ENCODE data around the gene ERG. TPM values are rescaled to one million over a fixed set of nuclear protein-coding genes. Genes with fewer than 3 reads are reported as not detected.

The ERG gene
- total and polyA plus RNA-seq, 2 of the 13 experiments (the other 11 are each of a cell fraction or from before 2014, with no cell fraction given), result not detected

DNA sequence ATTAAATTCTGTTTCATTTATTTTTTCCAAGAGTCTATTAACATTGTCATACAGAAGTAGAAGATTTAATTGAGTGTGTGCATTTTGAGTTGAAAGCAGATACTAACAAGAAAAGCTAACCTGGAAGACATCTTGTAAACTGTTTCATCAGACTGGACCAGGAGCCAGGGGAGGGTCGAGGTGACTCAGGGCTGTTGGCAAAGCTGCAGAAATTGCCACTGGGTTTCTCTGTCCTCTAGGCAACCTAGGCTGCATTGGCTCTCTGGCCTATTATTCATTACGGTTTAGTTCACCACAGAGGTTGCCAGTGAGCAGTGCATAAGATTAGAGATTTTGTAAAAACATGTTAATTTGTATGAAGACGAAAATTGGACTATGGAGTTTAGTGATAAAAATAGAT lies 27.5 kb downstream of the ERG start:
- in situ Hi-C loops (cut with HindIII; ENCODE audit: extremely low pct_ligation_motif_present, low pct_unique_long_range_greater_than_20kb) (no loop called here), intact Hi-C loops (cut with micrococcal nuclease; ENCODE audit: unreplicated experiment) (no loop called here)
- Histone ChIP-seq H3K4me3 (replicated peaks in 1 of 3; ENCODE audit: insufficient read depth in 1 of 3, low read depth in 2 of 3, low read length in 3 of 3) (no peak overlapping the region), H3K4me2 (ENCODE audit: low read depth, low read length) (no peak overlapping the region), H3K27me3 (ENCODE audit: control insufficient read depth in 1 of 2, insufficient read depth in 2 of 2, low read length in 2 of 2) (no peaks in the 10 kb centered on the region), H4K20me1 (ENCODE audit: insufficient read depth, low read length) (no peaks in the 10 kb centered on the region), H2AFZ (ENCODE audit: low read length) (no peak overlapping the region), H3K36me3 (replicated peaks in 1 of 2; ENCODE audit: control insufficient read depth in 1 of 2, insufficient read depth in 2 of 2, low read length in 2 of 2) (no peaks in the 10 kb centered on the region), H3K4me1 (ENCODE audit: insufficient read depth, low read length) (peaks cover 32% of the 10 kb centered on the region), H3K9me3 (ENCODE audit: low read length) (peaks cover 7% of the 10 kb centered on the region; the same call in 1 of the 2 replicates), H3K9ac (ENCODE audit: insufficient read depth, low read depth, low read length) (no peak overlapping the region), H3K27ac (ENCODE audit: extremely low read length, insufficient read depth, low read length) (no peak overlapping the region), H3K79me2 (ENCODE audit: insufficient read depth, low read length) (no peaks in the 10 kb centered on the region)
- ATAC-seq (no peak), DNase-seq (ENCODE audit: low spot score) (no peak), FAIRE-seq (no peak)
- ChIA-PET POLR2A (no interaction called here), CTCF (ENCODE audit: low intra/inter-chr PET ratio, low total read pairs) (no interaction called here)
- 48% methylated on average over 3 of the region's 3 CpGs for WGBS (ENCODE audit: low lambda C conversion rate)
- no TSS peak for BruUV-seq (replicated peaks)
- no peak for TF ChIP-seq ZNF460 (CRISPR knock-in tag; IDR thresholded peaks at IDR 0.05; ENCODE audit: borderline replicate concordance)
- TF ChIP-seq, protein P1, sequence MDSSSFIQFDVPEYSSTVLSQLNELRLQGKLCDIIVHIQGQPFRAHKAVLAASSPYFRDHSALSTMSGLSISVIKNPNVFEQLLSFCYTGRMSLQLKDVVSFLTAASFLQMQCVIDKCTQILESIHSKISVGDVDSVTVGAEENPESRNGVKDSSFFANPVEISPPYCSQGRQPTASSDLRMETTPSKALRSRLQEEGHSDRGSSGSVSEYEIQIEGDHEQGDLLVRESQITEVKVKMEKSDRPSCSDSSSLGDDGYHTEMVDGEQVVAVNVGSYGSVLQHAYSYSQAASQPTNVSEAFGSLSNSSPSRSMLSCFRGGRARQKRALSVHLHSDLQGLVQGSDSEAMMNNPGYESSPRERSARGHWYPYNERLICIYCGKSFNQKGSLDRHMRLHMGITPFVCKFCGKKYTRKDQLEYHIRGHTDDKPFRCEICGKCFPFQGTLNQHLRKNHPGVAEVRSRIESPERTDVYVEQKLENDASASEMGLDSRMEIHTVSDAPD (CRISPR knock-in tag; IDR thresholded peaks at IDR 0.05), result no peak
- no peak for TF ChIP-seq ARNTL (CRISPR knock-in tag; IDR thresholded peaks at IDR 0.05)
- no peak for TF ChIP-seq CREM (IDR thresholded peaks at IDR 0.05)
- no peak for TF ChIP-seq CREM (CRISPR knock-in tag; IDR thresholded peaks at IDR 0.05)
- no peak for TF ChIP-seq SCMH1 (CRISPR knock-in tag; IDR thresholded peaks at IDR 0.05; ENCODE audit: borderline replicate concordance)

DNA sequence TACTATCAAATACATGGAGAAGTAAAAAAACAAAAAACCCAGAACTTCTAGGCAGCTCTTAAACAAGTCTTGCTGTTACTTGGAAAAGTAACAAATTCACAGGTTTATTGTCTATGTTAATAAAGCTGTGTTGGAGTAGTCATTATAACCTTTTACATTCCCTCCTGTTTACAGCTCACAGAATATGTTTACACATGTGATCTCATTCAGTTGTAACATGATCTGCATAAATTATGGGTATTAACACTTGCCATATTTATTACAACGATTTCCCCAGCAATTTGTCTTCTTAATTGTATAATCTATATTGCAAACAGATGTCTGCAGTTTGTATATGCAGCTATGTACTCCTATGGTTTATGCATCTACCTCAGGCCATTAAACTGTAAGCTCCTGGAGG lies 28.6 kb downstream of the ERG start:
- Histone ChIP-seq H3K4me2 (ENCODE audit: low read depth, low read length) (no peak overlapping the region), H2AFZ (ENCODE audit: low read length) (no peak overlapping the region), H4K20me1 (ENCODE audit: insufficient read depth, low read length) (no peaks in the 10 kb centered on the region), H3K4me3 (replicated peaks in 1 of 3; ENCODE audit: insufficient read depth in 1 of 3, low read depth in 2 of 3, low read length in 3 of 3) (no peak overlapping the region), H3K9me3 (ENCODE audit: low read length) (peaks cover 7% of the 10 kb centered on the region; the same call in 1 of the 2 replicates), H3K4me1 (ENCODE audit: insufficient read depth, low read length) (peaks cover 32% of the 10 kb centered on the region), H3K27me3 (ENCODE audit: control insufficient read depth in 1 of 2, insufficient read depth in 2 of 2, low read length in 2 of 2) (no peaks in the 10 kb centered on the region), H3K27ac (ENCODE audit: extremely low read length, insufficient read depth, low read length) (no peak overlapping the region), H3K79me2 (ENCODE audit: insufficient read depth, low read length) (no peaks in the 10 kb centered on the region), H3K36me3 (replicated peaks in 1 of 2; ENCODE audit: control insufficient read depth in 1 of 2, insufficient read depth in 2 of 2, low read length in 2 of 2) (no peaks in the 10 kb centered on the region), H3K9ac (ENCODE audit: insufficient read depth, low read depth, low read length) (no peak overlapping the region)
- no peak for TF ChIP-seq ZNF367 (CRISPR knock-in tag; IDR thresholded peaks at IDR 0.05; ENCODE audit: borderline replicate concordance)
- TF ChIP-seq, protein P2, sequence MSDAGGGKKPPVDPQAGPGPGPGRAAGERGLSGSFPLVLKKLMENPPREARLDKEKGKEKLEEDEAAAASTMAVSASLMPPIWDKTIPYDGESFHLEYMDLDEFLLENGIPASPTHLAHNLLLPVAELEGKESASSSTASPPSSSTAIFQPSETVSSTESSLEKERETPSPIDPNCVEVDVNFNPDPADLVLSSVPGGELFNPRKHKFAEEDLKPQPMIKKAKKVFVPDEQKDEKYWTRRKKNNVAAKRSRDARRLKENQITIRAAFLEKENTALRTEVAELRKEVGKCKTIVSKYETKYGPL (CRISPR knock-in tag; IDR thresholded peaks at IDR 0.05), result no peak
- TF ChIP-seq, protein P3, sequence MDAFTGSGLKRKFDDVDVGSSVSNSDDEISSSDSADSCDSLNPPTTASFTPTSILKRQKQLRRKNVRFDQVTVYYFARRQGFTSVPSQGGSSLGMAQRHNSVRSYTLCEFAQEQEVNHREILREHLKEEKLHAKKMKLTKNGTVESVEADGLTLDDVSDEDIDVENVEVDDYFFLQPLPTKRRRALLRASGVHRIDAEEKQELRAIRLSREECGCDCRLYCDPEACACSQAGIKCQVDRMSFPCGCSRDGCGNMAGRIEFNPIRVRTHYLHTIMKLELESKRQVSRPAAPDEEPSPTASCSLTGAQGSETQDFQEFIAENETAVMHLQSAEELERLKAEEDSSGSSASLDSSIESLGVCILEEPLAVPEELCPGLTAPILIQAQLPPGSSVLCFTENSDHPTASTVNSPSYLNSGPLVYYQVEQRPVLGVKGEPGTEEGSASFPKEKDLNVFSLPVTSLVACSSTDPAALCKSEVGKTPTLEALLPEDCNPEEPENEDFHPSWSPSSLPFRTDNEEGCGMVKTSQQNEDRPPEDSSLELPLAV (CRISPR knock-in tag; conservative IDR thresholded peaks at IDR 0.05; ENCODE audit: low read depth), result no peak
- TF ChIP-seq, protein P4, sequence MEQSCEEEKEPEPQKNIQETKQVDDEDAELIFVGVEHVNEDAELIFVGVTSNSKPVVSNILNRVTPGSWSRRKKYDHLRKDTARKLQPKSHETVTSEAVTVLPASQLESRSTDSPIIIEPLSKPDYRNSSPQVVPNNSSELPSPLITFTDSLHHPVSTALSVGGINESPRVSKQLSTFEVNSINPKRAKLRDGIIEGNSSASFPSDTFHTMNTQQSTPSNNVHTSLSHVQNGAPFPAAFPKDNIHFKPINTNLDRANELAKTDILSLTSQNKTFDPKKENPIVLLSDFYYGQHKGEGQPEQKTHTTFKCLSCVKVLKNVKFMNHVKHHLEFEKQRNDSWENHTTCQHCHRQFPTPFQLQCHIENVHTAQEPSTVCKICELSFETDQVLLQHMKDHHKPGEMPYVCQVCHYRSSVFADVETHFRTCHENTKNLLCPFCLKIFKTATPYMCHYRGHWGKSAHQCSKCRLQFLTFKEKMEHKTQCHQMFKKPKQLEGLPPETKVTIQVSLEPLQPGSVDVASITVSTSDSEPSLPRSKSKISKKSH (CRISPR knock-in tag; IDR thresholded peaks at IDR 0.05; ENCODE audit: borderline replicate concordance), result no peak
- POLR2A ChIA-PET, result no interaction called here
- 12% methylated on average over 1 of the region's 1 CpG for WGBS (ENCODE audit: low lambda C conversion rate)
- FAIRE-seq (no peak), DNase-seq (ENCODE audit: low spot score) (no peak), ATAC-seq (no peak)
- intact Hi-C loops (cut with micrococcal nuclease; ENCODE audit: unreplicated experiment) (no loop called here), in situ Hi-C loops (cut with HindIII; ENCODE audit: extremely low pct_ligation_motif_present, low pct_unique_long_range_greater_than_20kb) (no loop called here)
- BruUV-seq (replicated peaks), result no TSS peak
- CTCF ChIA-PET (ENCODE audit: low intra/inter-chr PET ratio, low total read pairs), result no interaction called here

All from HepG2 (cell line).